GM19099 (cell line): ENCODE results near the gene TMOD1.

Experiments
- POLR2A ChIP-seq: IDR thresholded peaks from 3 replicates; pipeline ENCODE4 v1.6.1; 2011; ENCODE audit warnings: low read depth; ENCODE audit not compliant: insufficient read length; ENCODE audit errors: extremely low read depth

The TMOD1 gene

DNA sequence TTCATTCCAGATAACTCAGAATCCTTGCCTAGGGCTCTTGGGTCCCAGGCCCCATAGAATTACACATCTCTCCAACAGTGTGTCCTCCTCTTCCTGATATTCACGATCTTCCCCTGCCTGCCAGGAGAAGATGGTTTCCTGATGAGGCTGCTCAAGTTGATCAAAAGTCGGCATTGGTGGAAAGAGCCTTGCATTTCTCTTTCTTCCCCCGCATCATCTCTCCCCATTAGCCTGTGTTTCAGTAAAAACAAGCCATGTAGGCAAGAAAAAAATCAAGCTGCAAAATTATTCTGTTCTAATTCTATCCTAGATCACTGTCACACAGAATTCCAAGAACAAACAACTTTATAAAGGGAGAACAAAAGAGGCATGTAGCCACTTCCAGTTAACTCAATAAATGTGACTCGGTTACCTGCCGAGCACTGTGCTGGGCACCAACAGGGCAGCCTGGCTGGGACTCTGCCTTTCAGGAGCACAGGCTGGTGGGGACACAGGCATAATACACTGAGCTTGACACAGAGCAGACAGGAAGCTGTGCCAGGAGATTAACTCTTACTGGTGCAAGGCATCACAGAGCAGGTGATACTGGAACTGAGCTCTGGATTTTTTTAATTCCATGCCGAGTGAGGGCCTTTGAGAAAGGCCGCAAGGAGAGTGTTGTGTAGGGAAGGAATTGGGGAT lies 25.6 kb downstream of the TMOD1 start:
- TF ChIP-seq POLR2A, result no peak

DNA sequence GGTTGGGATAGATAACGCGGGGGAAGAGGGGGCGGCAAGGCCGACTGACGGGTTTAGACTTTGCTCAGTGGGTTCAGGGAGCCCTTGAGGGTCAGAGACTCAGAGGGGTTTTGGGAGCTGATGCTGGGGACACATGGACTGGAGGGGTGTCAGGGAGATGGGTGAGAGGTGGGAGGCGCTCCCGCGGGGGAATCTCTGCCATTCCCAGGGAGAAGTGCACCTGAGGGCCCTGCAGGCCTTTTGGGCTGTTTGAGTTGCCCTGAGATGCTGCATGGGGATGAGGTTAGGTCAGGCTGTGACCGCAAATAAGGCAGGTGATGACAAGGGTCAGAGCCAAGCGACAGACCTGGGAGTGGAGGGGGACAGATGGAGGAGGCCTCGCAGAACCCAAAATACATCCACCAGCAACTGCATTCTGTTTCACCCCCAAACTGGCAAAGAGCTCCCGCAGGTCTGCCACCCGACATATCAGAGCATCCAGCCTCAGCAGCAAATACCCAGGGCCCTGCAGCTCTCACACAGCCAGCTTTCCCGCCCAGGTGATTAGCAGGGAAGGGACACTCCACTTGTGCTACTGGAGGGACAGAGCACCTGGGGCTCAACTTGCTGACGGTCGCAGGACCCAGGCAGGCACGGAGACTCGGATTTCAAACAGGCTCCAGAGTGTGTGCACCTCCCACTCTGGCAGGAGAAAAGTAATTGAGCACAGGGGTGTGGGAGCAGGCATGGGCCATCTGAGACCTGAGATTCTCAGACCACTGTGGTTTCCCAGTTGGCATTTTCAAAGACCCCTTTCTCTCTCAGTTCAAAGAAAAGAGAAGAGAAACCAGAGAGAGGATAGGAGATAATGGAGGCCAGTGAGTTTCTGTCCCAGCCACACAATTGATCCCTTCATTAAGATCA lies 26.4 kb downstream of the TMOD1 start:
- no peak for TF ChIP-seq POLR2A

DNA sequence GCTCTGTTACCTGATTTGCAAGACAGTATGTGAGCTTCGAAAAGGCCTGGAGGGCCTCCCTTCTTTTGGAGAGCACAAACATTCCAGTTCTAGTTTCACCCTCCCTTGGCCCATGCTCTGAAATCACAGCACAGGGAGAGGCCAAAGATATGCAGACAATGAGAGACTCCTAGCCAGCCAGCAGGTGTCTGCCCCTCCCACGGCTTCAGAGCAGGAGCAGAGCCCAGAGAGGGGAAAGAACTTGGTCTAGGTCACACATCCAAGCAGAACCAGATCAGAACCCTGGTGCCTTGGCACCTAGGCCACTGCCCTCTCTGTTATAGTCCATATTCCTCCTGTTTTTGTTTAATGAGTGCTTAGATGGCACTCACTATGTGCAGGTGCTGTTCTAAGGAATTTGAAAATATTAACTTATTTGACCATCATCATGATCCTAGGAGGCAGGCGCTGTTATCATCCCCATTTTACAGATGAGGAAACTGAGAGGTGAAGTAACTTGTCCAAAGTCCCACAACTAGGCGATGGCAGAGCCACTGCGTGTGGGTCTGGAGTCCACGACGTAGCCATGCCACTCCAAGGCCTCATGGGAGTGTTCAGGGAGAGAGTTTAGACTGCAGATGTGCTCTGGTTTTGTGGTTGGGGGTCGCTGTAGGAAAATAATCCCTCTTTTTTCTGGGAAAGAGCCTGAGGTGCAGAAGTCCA lies 27.2 kb downstream of the TMOD1 start:
- no peak for TF ChIP-seq POLR2A

DNA sequence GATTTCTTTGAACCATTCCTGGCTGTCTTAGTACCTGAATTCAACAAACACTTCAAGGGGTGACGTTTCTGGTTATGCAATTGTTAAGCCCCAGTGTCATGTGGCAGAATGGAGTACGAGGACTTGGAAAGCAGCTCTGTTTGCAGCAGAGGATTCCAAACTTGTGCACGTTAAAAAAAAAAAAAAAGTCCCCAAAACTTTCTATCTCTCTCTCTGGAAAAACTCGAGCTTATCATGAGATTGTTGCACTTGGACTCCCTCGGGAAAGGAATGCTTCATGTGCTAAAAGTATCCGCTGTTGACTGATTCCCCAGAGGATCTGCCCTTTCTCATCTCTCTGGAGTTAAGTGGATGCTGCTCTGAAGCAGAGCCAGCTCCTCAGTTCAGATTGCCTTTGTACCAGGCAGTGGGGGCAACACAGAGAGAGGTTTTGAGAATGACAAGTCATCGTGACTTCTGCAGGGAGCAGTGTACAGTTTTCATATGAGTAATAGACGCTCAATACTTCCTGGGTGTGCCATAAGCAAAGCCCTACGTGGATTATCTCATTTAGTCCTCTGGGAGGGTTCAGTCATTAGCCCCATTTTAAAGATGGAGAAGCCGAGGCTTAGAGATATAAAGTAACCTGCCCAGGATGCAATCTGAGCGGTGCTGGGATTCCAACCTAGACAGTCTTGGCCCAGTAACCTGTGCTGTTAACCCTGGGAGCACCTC lies 28.1 kb downstream of the TMOD1 start:
- no peak for TF ChIP-seq POLR2A

DNA sequence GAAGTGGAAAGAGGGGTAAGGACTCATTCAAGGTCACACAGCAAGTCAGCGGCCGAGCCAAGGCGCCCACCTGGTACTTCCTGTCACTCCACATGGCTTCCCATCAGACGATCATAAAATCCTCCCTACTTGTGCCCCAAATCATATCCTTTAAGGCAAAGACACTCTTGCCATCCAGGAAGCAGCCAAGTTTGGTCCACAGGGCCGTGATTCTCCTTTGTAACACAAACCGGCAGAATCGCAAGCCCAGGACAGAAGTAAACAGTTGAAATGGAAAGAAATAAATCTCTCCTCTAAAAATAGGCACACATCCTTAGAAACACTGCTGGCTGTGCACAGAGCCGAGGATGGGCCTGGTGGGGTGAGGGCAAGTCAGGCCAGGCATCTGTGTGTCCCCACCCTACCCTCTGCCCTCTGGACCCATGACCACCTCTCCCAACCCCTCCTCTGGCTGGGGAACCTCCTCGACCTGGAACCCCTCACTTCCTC lies 30.5 kb downstream of the TMOD1 start:
- TF ChIP-seq POLR2A, result no peak

DNA sequence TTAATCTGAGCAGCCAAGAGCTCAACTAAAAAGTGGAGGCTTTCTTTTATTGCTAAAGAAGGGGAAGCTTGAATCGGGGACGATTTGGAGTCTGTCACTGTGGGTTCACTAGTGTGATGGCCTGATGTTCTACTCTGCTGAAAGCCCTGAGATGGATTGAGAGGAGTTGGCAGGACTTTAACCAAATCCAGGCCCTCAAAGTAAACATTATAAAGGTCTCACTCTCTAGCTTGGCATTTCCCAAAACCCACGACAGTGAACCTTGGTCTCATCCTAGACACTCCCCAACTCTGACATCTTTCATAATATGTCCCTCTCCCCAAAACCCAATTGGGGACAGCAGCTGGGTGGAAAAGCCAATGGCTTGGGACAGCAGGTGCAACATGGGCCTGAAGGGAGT lies 32.7 kb downstream of the TMOD1 start:
- TF ChIP-seq POLR2A, result no peak

DNA sequence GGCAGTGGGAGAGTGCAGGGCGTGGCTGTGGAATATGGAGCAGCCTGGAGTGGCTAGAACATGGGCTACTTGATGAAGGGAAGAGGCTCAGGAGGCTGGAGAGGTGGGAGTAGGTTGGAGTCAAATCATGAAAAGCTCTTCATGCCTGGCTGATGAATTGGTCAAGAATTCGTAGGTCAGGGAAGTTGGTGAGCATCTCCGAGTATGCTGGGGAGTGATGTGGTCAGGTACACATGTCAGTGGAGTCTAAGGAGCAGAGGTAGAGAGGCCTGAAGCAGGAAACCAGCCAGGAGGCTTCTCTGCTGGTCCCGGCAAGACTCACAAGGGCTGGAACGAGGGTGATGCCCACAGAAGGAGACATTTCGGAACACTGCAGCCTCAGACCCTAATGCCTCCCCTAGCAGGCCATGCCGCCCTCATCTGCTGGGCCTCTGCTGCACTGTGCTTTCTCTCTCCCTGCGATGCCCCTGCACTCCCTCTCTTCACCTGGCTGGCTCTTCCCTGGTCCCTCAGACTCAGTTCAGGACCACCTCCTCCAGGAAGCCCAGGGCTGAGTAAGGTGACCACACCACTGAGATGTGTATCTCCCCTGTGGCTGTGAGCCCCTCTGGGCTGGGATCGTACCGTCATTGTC lies 33.6 kb downstream of the TMOD1 start:
- no peak for TF ChIP-seq POLR2A

DNA sequence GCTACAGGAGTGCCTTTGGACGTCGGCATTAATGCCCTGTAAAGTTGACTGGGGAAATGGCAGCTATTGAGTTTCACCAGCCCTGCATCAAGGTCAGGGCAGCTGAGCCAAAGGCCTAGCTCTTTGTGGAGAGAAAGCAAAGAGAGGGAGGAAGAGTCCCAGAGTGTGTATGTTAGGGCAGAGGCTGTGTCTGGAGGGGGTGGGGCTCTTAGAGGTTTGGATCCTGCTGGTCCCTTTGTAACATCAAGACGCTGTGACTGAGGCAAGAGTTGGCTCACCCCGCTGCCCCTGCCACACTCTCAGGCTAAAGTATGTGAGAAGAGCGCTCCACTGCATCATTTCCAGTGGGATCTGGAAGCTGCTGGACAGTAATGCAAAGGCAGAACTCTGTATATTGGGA lies 34.3 kb downstream of the TMOD1 start:
- no peak for TF ChIP-seq POLR2A

DNA sequence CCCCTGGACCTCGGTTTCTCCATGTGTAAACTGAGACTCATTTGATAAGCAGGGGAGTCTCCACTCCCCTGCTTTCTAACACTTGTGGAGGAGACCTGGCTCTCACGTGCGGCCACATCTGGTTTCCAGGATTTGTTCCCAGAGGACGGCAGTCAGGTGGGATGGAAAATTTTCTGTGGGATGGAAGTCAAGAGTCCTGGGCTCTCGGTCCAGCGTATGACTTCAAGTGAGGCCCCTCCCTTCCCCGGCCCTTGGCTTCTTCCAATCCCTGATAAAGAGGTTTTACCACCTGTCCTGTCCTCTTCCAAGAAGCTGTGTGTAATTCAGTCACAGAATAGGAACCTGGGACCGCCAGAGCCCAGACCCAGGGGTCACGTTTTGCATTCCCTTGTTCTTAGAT lies 35.0 kb downstream of the TMOD1 start:
- TF ChIP-seq POLR2A, result no peak

DNA sequence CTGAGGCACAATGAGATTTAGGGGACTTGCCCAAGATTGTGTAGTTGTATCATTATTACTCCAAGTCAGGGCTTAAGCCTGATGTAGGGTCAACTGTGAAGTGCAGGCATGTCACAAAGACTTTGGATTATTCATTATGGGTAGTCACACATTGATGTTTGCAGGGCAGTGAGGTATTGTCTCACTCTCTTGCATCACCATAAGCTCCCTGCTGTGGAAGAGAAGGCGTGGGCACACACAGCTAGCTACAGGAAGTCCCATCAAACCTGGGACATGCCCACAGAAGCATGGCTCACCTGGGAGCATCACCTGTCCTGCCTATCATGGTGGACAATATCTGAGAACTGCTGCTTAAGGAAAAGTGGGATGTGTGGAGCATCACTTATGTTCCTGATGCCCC lies 42.1 kb downstream of the TMOD1 start:
- no peak for TF ChIP-seq POLR2A

DNA sequence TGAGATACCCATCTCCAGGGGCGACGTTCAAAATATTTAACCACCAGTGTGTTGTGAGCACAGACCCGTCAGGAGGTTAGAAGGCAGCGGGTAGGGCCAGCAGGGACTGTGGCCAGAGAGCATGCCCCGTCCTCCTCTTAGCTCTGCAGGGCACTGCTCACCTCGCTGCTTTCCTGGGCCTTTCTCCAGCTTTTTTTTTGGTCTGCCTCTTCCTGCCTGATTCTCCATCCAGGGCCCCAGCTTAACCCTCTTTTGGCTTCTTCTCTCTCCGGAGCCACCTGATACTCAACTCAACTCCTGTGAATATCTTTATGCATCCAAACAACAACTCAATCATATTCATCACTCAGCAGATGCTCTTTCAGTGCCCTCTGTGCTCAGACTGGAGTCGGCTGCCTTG lies 44.0 kb downstream of the TMOD1 start:
- TF ChIP-seq POLR2A, result no peak

DNA sequence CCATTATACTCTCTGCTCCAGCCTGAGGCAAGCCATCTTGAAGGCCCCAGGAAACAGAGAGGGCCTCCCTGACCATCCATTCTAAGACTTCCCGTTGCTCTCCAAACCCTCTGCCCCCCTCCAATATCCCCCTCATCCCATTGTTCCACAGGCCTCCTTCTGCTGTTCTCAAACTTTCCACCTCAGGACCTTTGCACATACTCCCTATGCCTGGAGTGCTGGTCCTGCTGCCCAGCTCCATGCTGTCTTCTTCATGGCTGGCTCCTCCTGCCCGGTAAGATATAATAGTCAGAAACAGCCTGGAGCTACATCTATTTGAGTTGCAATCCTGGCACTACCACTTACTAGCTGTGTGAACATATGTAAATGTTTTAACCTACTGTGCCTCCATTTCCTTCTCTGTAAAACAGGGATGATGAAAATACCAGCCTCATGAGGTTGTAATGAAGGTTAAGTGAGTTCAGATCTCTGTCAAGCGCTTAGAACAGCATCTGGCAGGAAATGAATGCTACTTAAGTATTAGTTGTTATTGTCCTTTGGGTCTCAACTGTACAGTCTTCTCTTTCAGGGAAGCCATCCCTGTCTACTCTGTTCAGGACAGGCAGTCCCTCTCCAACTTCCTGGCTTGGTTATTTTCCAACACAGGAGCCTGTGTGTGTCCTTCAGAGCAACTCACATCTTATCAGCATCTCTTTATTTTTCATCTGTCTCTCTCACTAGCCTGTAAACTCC lies 45.8 kb downstream of the TMOD1 start:
- TF ChIP-seq POLR2A, result no peak

DNA sequence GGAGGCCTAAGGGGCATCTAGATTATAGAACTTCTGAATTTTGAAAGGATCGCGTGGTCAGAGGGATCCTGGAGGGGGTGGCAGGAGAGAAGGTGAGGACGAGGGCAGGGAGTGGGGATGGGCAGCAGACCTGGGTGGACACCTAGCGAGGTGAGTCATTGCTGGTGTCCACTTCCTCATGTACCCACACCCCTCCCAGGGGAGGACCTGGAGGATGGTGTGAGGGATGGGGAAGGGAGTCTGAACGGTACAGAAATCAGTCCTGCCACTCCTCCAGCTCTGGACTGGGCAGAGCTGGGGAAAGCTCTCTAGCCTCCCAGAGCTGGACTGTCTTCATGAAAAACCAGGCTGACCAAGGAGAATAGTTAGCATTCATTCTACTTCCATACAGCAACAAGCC lies 46.9 kb downstream of the TMOD1 start:
- no peak for TF ChIP-seq POLR2A
